H9 (cell line): ENCODE results near the gene ENPP4. TPM values are rescaled to one million over a fixed set of nuclear protein-coding genes. Genes with fewer than 3 reads are reported as not detected.
A peak's percentile ranks its signal among the peaks of the same experiment; 100 is the strongest.
"Not testable (repeated sequence)": the region's sequence is repeated elsewhere in the genome, so short reads cannot be mapped to it uniquely, and the experiment has no call there.

ENCODE experiments used
- DNase-seq: peaks from one replicate; pipeline ENCODE4 v3.0.0-alpha.2; 2017
- H2AFZ ChIP-seq: one replicate; pipeline ENCODE4 v1.6.1; 2013; ENCODE audit warnings: mild to moderate bottlenecking, low read length, control low read depth, moderate library complexity
- H2AK5ac ChIP-seq: 2 replicates; pipeline ENCODE4 v1.6.1; 2013; ENCODE audit warnings: low read length, control low read depth, mixed read lengths; ENCODE audit not compliant: insufficient read length
- H2BK120ac ChIP-seq: one replicate; pipeline ENCODE4 v1.6.1; 2013; ENCODE audit warnings: low read depth, mild to moderate bottlenecking, low read length, control low read depth, inconsistent platforms; ENCODE audit not compliant: poor library complexity, severe bottlenecking
- H2BK12ac ChIP-seq: 2 replicates; pipeline ENCODE4 v1.6.1; 2013; ENCODE audit warnings: low read length, control low read depth, mixed read lengths, low read depth; ENCODE audit not compliant: insufficient read length
- H2BK15ac ChIP-seq: 2 replicates; pipeline ENCODE4 v1.6.1; 2013; ENCODE audit warnings: low read depth, low read length, control low read depth
- H2BK20ac ChIP-seq: one replicate; pipeline ENCODE4 v1.6.1; 2013; ENCODE audit warnings: low read depth, mild to moderate bottlenecking, low read length, control low read depth, inconsistent platforms; ENCODE audit not compliant: poor library complexity, severe bottlenecking
- H2BK5ac ChIP-seq: 2 replicates; pipeline ENCODE4 v1.6.1; 2013; ENCODE audit warnings: low read length, control low read depth, mixed read lengths; ENCODE audit not compliant: insufficient read length
- H3K14ac ChIP-seq: 2 replicates; pipeline ENCODE4 v1.6.1; 2013; ENCODE audit warnings: low read length, control low read depth; ENCODE audit not compliant: insufficient read depth
- H3K18ac ChIP-seq: 2 replicates; pipeline ENCODE4 v1.6.1; 2013; ENCODE audit warnings: low read depth, mild to moderate bottlenecking, mixed read lengths, low read length, control low read depth; ENCODE audit not compliant: insufficient read length
- H3K23ac ChIP-seq: 2 replicates; pipeline ENCODE4 v1.6.1; 2013; ENCODE audit warnings: low read length, control low read depth, mixed read lengths, low read depth; ENCODE audit not compliant: insufficient read length
- H3K23me2 ChIP-seq: 2 replicates; pipeline ENCODE4 v1.6.1; 2013; ENCODE audit warnings: low read depth, mild to moderate bottlenecking, mixed read lengths, low read length, control low read depth; ENCODE audit not compliant: insufficient read length, poor library complexity, severe bottlenecking
- H3K27ac ChIP-seq: 2 replicates; pipeline ENCODE4 v1.5.1; 2013; ENCODE audit warnings: low read length, control low read depth, mixed read lengths, low read depth; ENCODE audit not compliant: insufficient read length
- H3K27me3 ChIP-seq: 2 replicates; pipeline ENCODE4 v1.6.1; 2013; ENCODE audit warnings: low read length, control low read depth, inconsistent platforms; ENCODE audit not compliant: insufficient read depth
- H3K4ac ChIP-seq: 2 replicates; pipeline ENCODE4 v1.6.1; 2013; ENCODE audit warnings: low read depth, mild to moderate bottlenecking, control low read depth, inconsistent platforms, low read length, moderate library complexity
- H3K4me1 ChIP-seq: 2 replicates; pipeline ENCODE4 v1.6.1; 2013; ENCODE audit warnings: low read length, control low read depth, inconsistent platforms; ENCODE audit not compliant: insufficient read depth
- H3K4me2 ChIP-seq: 2 replicates; pipeline ENCODE4 v1.6.1; 2013; ENCODE audit warnings: low read length, control low read depth, mixed read lengths; ENCODE audit not compliant: insufficient read length, insufficient read depth
- H3K56ac ChIP-seq: 2 replicates; pipeline ENCODE4 v1.6.1; 2013; ENCODE audit warnings: low read depth, mild to moderate bottlenecking, mixed read lengths, low read length, control low read depth; ENCODE audit not compliant: insufficient read length
- H3K79me1 ChIP-seq: 2 replicates; pipeline ENCODE4 v1.6.1; 2013; ENCODE audit warnings: low read depth, mild to moderate bottlenecking, moderate library complexity, low read length, control low read depth, inconsistent platforms; ENCODE audit not compliant: insufficient read depth, poor library complexity, severe bottlenecking
- H3K79me2 ChIP-seq: 2 replicates; pipeline ENCODE4 v1.6.1; 2013; ENCODE audit warnings: low read length, control low read depth, inconsistent platforms; ENCODE audit not compliant: insufficient read depth
- H3K9ac ChIP-seq: 2 replicates; pipeline ENCODE4 v1.6.1; 2013; ENCODE audit warnings: low read length, control low read depth, mixed read lengths; ENCODE audit not compliant: insufficient read length; ENCODE audit errors: extremely low read depth
- H3K9me3 ChIP-seq: one replicate; pipeline ENCODE4 v1.6.1; 2013; ENCODE audit warnings: low read depth, low read length, inconsistent platforms; ENCODE audit not compliant: control insufficient read depth
- H3T11ph ChIP-seq: one replicate; pipeline ENCODE4 v1.6.1; 2013; ENCODE audit warnings: mild to moderate bottlenecking, low read length, control low read depth, inconsistent platforms
- H4K20me1 ChIP-seq: one replicate; pipeline ENCODE4 v1.6.1; 2013; ENCODE audit not compliant: control insufficient read depth, insufficient read length, insufficient read depth
- H4K5ac ChIP-seq: 2 replicates; pipeline ENCODE4 v1.6.1; 2013; ENCODE audit warnings: low read depth, mild to moderate bottlenecking, mixed read lengths, low read length, control low read depth; ENCODE audit not compliant: insufficient read length
- H4K8ac ChIP-seq: replicated peaks from 2 replicates; pipeline ENCODE4 v1.6.1; 2013; ENCODE audit warnings: low read length, control low read depth, mixed read lengths, low read depth; ENCODE audit not compliant: insufficient read length
- H4K91ac ChIP-seq: 2 replicates; pipeline ENCODE4 v1.6.1; 2013; ENCODE audit warnings: low read depth, mild to moderate bottlenecking, moderate library complexity, mixed read lengths, low read length, control low read depth; ENCODE audit not compliant: insufficient read length
- H3K27ac Mint-ChIP-seq, 3 experiments: 2 replicates in 2 of 3; 3 replicates in 1 of 3; pipeline ENCODE4 v1.8.0; 2020 to 2021; ENCODE audit warnings: mixed read lengths in 3 of 3, mild to moderate bottlenecking in 1 of 3, moderate library complexity in 1 of 3
- H3K27me3 Mint-ChIP-seq: 2 replicates; pipeline ENCODE4 v1.8.0; 2021; ENCODE audit warnings: low read depth, mild to moderate bottlenecking, moderate library complexity, mixed read lengths
- H3K36me3 Mint-ChIP-seq, 3 experiments: 2 replicates in 2 of 3; 3 replicates in 1 of 3; pipeline ENCODE4 v1.8.0; 2020 to 2021; ENCODE audit warnings: low read depth in 3 of 3, mixed read lengths in 3 of 3; ENCODE audit not compliant: insufficient read depth in 1 of 3
- H3K4me1 Mint-ChIP-seq, 2 experiments: 2 replicates each; pipeline ENCODE4 v1.8.0; 2020; ENCODE audit warnings: mixed read lengths in 2 of 2
- H3K4me3 Mint-ChIP-seq, 2 experiments: 2 replicates in 1 of 2; 3 replicates in 1 of 2; pipeline ENCODE4 v1.8.0; 2020 to 2021; ENCODE audit warnings: mild to moderate bottlenecking in 2 of 2, mixed read lengths in 2 of 2, moderate library complexity in 1 of 2
- H3K9me3 Mint-ChIP-seq, 2 experiments: 2 replicates in 1 of 2; 3 replicates in 1 of 2; pipeline ENCODE4 v1.8.0; 2020; ENCODE audit warnings: mild to moderate bottlenecking in 2 of 2, mixed read lengths in 2 of 2, moderate library complexity in 1 of 2
- CTCF ChIP-seq: fragments of 200-600 bp; sonication (generic); conservative IDR thresholded peaks from 3 replicates; pipeline ENCODE4 v1.8.0; 2021; ENCODE audit warnings: antibody characterized with exemption, mild to moderate bottlenecking
- WGBS: extraction: QIAGEN DNeasy Blood & Tissue Kit; methylation state at CpG from one replicate; pipeline ENCODE4 v1.1.7; 2013; ENCODE audit warnings: missing lambda C conversion rate, low lambda C conversion rate, mixed read lengths; ENCODE audit not compliant: insufficient read length; ENCODE audit errors: extremely low coverage; 5-methylcytosine and 5-hydroxymethylcytosine counted together
- total RNA-seq: library from RNA; stranded (reverse); gene quantifications from 2 replicates; pipeline ENCODE4 v1.2.1, GENCODE V29; 2021

ENPP4 gene
- total RNA-seq, 1 experiment from 2014 or later: 3.2 TPM

GRCh38 chr6:46144270-46144669 is 14.5 kb downstream of the ENPP4 start:
- no peak overlapping the region for H3K4me3 Mint-ChIP-seq
- WGBS: no CpG with 5 or more reads among the region's 1 CpG

GRCh38 chr6:46149066-46149465 is 19.3 kb downstream of the ENPP4 start:
- WGBS: no CpG with 5 or more reads among the region's 3 CpGs
- H3K14ac ChIP-seq, H3K27ac Mint-ChIP-seq, H2BK120ac ChIP-seq, H3K4me3 Mint-ChIP-seq, H3K36me3 Mint-ChIP-seq, H3K79me2 ChIP-seq, H3K9me3 Mint-ChIP-seq, H4K91ac ChIP-seq, H3K27me3 Mint-ChIP-seq, H4K5ac ChIP-seq, H3K18ac ChIP-seq, H3K4me1 ChIP-seq, H3K4me1 Mint-ChIP-seq, H2BK15ac ChIP-seq, H3T11ph ChIP-seq, H3K79me1 ChIP-seq, H2AK5ac ChIP-seq, H3K23ac ChIP-seq, H2BK5ac ChIP-seq, H3K9me3 ChIP-seq, H2BK12ac ChIP-seq, H3K27ac ChIP-seq, H3K27me3 ChIP-seq, H3K9ac ChIP-seq, H3K4me2 ChIP-seq, H3K4ac ChIP-seq, H4K20me1 ChIP-seq, H4K8ac ChIP-seq, H2BK20ac ChIP-seq, H3K56ac ChIP-seq, H3K23me2 ChIP-seq, H2AFZ ChIP-seq, DNase-seq: not testable (repeated sequence)

More at GRCh38 chr6:46144270-46144669, 14.5 kb downstream of the ENPP4 start:
- Histone ChIP-seq H3K4ac (no peak overlapping the region), H3K79me2 (no peaks in the 10 kb centered on the region), H3K14ac (no peak overlapping the region), H4K91ac (no peak overlapping the region), H3K18ac (no peak overlapping the region), H3K23me2 (no peaks in the 10 kb centered on the region), H3K23ac (no peak overlapping the region), H4K5ac (no peak overlapping the region), H3K9ac (no peak overlapping the region), H3K27ac (no peak overlapping the region), H3K9me3 (no peaks in the 10 kb centered on the region), H2BK12ac (no peak overlapping the region), H3K56ac (no peak overlapping the region), H3K79me1 (no peaks in the 10 kb centered on the region), H2BK5ac (no peak overlapping the region), H3K4me1 (no peaks in the 10 kb centered on the region), H3T11ph (no peak overlapping the region), H4K8ac (no peak overlapping the region), H3K4me2 (no peak overlapping the region), H2AFZ (no peak overlapping the region), H2BK20ac (no peak overlapping the region), H3K27me3 (no peaks in the 10 kb centered on the region), H4K20me1 (no peaks in the 10 kb centered on the region), H2AK5ac (no peak overlapping the region), H2BK120ac (no peak overlapping the region), H2BK15ac (no peak overlapping the region)
- H3K36me3 Mint-ChIP-seq: no peaks in the 10 kb centered on the region
- TF ChIP-seq CTCF: no peak
- peak overlapping the region in 2 of 3 experiments; percentile 36 to 65; a peak in 2 of 7 replicates for H3K27ac Mint-ChIP-seq
- no peaks in the 10 kb centered on the region for H3K9me3 Mint-ChIP-seq
- peaks cover 20 to 24% of the 10 kb centered on the region in 2 experiments for H3K4me1 Mint-ChIP-seq
- H3K27me3 Mint-ChIP-seq: no peaks in the 10 kb centered on the region
- DNase-seq: no peak
